Ascending aorta (tissue), 2 donors: ENCODE data around the gene SGF29. TPM values are rescaled to one million over a fixed set of nuclear protein-coding genes. Genes with fewer than 3 reads are reported as not detected.

Experiments
- DNase-seq, 2 donors: peaks; one replicate each; pipeline ENCODE4 v3.0.0-alpha.2; 2019; ENCODE audit warnings: low spot score in 2 of 2
- H3K27ac ChIP-seq, 2 donors: fragments of 200-600 bp; sonication (generic); one replicate each; pipeline ENCODE4 v1.5.1; 2016 to 2017; ENCODE audit warnings: mild to moderate bottlenecking in 1 of 2
- H3K27me3 ChIP-seq: fragments of 200-600 bp; sonication (generic); one replicate; pipeline ENCODE4 v1.5.1; 2017
- H3K36me3 ChIP-seq, 2 donors: fragments of 200-600 bp; sonication (generic); one replicate each; pipeline ENCODE4 v1.5.1; 2016
- H3K4me1 ChIP-seq, 2 donors: fragments of 200-600 bp; sonication (generic); one replicate each; pipeline ENCODE4 v1.5.1; 2016 to 2017; ENCODE audit warnings: mild to moderate bottlenecking in 1 of 2
- H3K4me3 ChIP-seq, 2 donors: fragments of 200-600 bp; sonication (generic); one replicate each; pipeline ENCODE4 v1.5.1; 2016 to 2017; ENCODE audit warnings: mild to moderate bottlenecking in 1 of 2
- H3K9me3 ChIP-seq, 2 donors: fragments of 200-600 bp; sonication (generic); one replicate each; pipeline ENCODE4 v1.5.1; 2016
- intact Hi-C: fragments of 100-400 bp; cut with DNase I; formaldehyde crosslinking; loops from one replicate; pipeline ENCODE4 v1.15.1; 2023
- total RNA-seq: library from RNA; depleted of rRNA; stranded (reverse); fragments of >200 nt; gene quantifications from one replicate; pipeline ENCODE4 v1.1.0, GENCODE V29; 2016
- TF ChIP-seq, protein P1 (sequence below), 3 experiments: fragments of 200-600 bp in 2 of 3; fragments of 450-650 bp in 1 of 3; sonication (generic) in 2 of 3; IDR thresholded peaks; one replicate each; pipeline ENCODE4 v1.5.1; 2016 to 2019; ENCODE audit warnings: antibody characterized with exemption in 3 of 3, mild to moderate bottlenecking in 1 of 3, moderate library complexity in 1 of 3

The SGF29 gene
- total RNA-seq, 1 donor from 2014 or later = 14.0 TPM

DNA sequence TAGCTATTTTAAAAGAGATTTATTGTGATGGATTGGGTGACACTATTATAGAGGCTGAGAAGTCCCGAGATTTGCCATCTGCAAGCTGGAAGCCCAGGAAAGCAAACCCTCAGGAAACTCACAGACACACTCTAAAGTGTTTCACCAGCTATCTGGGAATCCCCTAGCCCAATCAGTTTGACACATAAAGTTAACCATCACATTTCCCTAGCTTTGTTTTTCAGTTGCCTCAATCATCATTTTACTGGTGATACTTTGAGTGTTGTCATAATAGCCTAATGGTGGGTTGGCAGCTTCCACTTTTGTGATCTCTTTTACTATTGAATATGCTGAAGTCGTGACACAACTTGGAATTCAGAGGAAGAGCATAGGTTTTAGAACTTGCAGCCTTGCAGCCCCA lies 1.8 kb downstream of the SGF29 start:
- no peak overlapping the region for H3K27ac ChIP-seq
- no peaks in the 10 kb centered on the region for H3K27me3 ChIP-seq
- intact Hi-C loops = loop anchor here (10.0 kb wide), 3 partner anchors 289 to 1351 kb away; partner anchors contain the start of genes KDM8, SPNS1 and TUFM
- no peak for DNase-seq
- TF ChIP-seq, protein P1, sequence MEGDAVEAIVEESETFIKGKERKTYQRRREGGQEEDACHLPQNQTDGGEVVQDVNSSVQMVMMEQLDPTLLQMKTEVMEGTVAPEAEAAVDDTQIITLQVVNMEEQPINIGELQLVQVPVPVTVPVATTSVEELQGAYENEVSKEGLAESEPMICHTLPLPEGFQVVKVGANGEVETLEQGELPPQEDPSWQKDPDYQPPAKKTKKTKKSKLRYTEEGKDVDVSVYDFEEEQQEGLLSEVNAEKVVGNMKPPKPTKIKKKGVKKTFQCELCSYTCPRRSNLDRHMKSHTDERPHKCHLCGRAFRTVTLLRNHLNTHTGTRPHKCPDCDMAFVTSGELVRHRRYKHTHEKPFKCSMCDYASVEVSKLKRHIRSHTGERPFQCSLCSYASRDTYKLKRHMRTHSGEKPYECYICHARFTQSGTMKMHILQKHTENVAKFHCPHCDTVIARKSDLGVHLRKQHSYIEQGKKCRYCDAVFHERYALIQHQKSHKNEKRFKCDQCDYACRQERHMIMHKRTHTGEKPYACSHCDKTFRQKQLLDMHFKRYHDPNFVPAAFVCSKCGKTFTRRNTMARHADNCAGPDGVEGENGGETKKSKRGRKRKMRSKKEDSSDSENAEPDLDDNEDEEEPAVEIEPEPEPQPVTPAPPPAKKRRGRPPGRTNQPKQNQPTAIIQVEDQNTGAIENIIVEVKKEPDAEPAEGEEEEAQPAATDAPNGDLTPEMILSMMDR (IDR thresholded peaks at IDR 0.05) = no peak
- H3K36me3 ChIP-seq = peaks cover 17 to 19% of the 10 kb centered on the region in 2 donors
- peaks cover 0 to 7% of the 10 kb centered on the region in 2 donors for H3K4me1 ChIP-seq
- H3K4me3 ChIP-seq = no peak overlapping the region
- no peaks in the 10 kb centered on the region for H3K9me3 ChIP-seq

DNA sequence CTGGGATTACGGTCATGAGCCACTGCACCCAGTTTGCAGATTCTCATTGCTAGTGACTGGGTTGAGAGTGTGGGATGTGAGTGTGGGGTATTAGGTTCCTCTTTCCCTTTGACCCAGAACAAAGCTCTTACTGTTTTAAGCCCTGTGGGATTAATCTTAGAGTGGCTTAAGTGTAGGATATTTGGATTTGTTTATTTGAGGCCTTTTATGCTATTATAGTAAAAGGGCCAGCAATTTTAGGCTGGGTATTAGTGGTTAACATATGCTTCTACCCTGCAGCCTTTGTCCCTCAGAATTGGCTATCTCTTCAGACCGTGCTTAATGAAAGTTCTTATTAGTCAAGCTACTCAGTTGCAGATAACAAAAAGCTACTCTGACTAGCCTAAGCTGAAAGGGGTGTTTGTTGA lies 3.2 kb downstream of the SGF29 start:
- peaks cover 17 to 19% of the 10 kb centered on the region in 2 donors for H3K36me3 ChIP-seq
- no peak overlapping the region for H3K27ac ChIP-seq
- H3K9me3 ChIP-seq = no peaks in the 10 kb centered on the region
- TF ChIP-seq, protein P1 (IDR thresholded peaks at IDR 0.05) = no peak
- peaks cover 0 to 7% of the 10 kb centered on the region in 2 donors for H3K4me1 ChIP-seq
- no peak overlapping the region for H3K4me3 ChIP-seq
- DNase-seq = no peak
- no peaks in the 10 kb centered on the region for H3K27me3 ChIP-seq
- intact Hi-C loops = loop anchor here (10.0 kb wide), 3 partner anchors 288 to 1352 kb away; partner anchors contain the start of genes KDM8, SPNS1 and TUFM

DNA sequence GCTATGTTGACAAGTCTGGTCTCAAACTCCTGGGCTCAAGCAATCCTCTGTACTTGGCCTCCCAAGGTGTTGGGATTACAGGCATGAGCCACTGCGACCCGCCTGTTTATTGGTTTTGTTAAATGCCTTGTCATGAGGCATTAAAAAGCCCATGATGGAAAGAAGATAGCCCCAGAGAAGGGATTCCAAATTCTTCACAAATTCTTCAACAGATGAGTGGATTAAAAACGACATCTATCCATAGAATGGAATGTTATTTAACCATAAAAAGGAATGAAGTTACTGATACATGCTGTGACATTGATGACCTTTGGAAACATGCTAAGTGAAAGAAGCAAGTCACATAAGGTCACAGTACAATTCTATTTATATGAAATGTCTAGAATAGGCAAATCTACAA lies 4.7 kb downstream of the SGF29 start:
- Histone ChIP-seq H3K4me1 (peaks cover 0 to 7% of the 10 kb centered on the region in 2 donors), H3K27ac (no peak overlapping the region), H3K9me3 (no peaks in the 10 kb centered on the region), H3K36me3 (peaks cover 17 to 19% of the 10 kb centered on the region in 2 donors), H3K4me3 (no peak overlapping the region), H3K27me3 (no peaks in the 10 kb centered on the region)
- DNase-seq = no peak
- TF ChIP-seq, protein P1 (IDR thresholded peaks at IDR 0.05) = no peak
- intact Hi-C loops = loop anchor here (10.0 kb wide), 3 partner anchors 286 to 1354 kb away; partner anchors contain the start of genes KDM8, SPNS1 and TUFM

DNA sequence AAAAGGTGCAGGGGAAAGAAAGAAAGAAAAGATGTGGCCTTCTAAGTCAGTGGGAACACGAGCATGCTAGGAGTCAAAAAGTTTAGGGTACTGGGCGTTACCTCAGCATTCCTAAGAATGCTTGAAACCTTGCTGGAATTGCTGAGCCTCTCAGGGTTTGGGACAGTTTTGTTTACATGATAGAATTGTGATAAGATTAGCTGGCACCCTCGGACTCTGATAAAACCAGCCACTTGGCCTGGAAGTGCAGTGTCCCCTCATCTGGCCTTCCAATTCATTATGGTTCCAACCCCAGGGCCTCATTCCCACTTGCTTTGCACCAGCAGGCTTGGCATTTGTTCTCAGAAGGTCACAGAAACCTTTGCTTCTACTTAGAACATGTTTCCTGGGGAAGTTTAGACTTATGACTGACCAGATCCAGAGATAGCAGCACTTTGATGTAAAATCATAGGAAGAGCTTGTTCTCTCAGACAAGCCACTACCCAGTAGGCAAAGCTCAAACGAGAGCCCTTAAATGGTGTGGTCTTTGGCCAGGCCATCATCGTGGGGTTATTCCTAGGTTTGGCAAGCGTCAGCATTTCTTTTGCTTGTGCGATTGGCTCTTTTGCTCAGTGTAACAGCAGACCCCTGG lies 8.0 kb downstream of the SGF29 start:
- intact Hi-C loops = no loop called here
- TF ChIP-seq, protein P1 (IDR thresholded peaks at IDR 0.05) = no peak
- H3K9me3 ChIP-seq = no peaks in the 10 kb centered on the region
- H3K4me3 ChIP-seq = no peak overlapping the region
- DNase-seq = no peak
- H3K27me3 ChIP-seq = no peaks in the 10 kb centered on the region
- H3K4me1 ChIP-seq = no peaks in the 10 kb centered on the region
- no peak overlapping the region for H3K27ac ChIP-seq
- H3K36me3 ChIP-seq = peaks cover 15 to 18% of the 10 kb centered on the region in 2 donors

DNA sequence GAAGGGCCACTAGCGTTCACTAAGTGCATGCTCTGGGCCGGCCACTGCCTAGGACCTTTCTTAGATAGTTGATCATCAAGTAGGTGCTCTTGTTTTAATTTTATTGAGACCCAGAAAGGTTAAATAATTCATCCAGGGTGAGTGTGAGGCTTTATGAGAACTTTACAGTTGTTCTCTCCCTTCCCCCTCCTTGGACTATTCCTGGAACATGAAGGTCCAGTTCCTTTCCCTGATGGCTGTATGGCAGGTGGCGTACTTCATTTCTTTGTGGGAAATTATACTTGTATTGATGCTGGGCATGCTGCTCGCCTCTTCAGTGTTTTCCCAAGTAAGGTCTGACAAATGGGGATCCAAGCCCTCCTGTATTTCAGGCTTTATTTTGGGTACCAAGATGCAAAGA lies 8.5 kb downstream of the SGF29 start:
- intact Hi-C loops = no loop called here
- TF ChIP-seq, protein P1 (IDR thresholded peaks at IDR 0.05) = no peak
- H3K4me1 ChIP-seq = no peaks in the 10 kb centered on the region
- H3K9me3 ChIP-seq = peaks cover 0 to 2% of the 10 kb centered on the region in 2 donors
- no peak overlapping the region for H3K27ac ChIP-seq
- no peak overlapping the region for H3K4me3 ChIP-seq
- DNase-seq = no peak
- H3K27me3 ChIP-seq = no peaks in the 10 kb centered on the region
- peaks cover 10 to 13% of the 10 kb centered on the region in 2 donors for H3K36me3 ChIP-seq
